HepG2 (cell line): ENCODE measurements around the gene TTLL13. TPM values are rescaled to one million over a fixed set of nuclear protein-coding genes. Genes with fewer than 3 reads are reported as not detected.

ENCODE experiments used
- ATAC-seq: fragments of 200-7000 bp; cut with Tn5 transposase; 3 replicates; pipeline ENCODE4 v1.9.1; 2020; ENCODE audit warnings: mild to moderate bottlenecking, moderate library complexity
- BruUV-seq: library from RNA; stranded (reverse); fragments of 400-500 nt; replicated peaks from 2 replicates; lab custom pipeline; 2021; lab: Mats Ljungman, UMichigan
- CTCF ChIA-PET: fragments of 300-600 bp; formaldehyde crosslinking; extraction: SDS; loops from one replicate; lab custom pipeline; 2021; ENCODE audit warnings: low total read pairs, inconsistent platforms, low intra/inter-chr PET ratio; lab: Yijun Ruan, JAX
- POLR2A ChIA-PET: fragments of 350-600 bp; sonication (Branson Sonifier 250); formaldehyde crosslinking; loops from one replicate; lab custom pipeline; 2020; ENCODE audit warnings: antibody characterized with exemption, inconsistent platforms; lab: Yijun Ruan, JAX
- DNase-seq: peaks from one replicate; pipeline ENCODE4 v3.0.0-alpha.2; 2015; ENCODE audit warnings: low spot score
- FAIRE-seq: peaks from 3 replicates; lab custom pipeline; 2011; peaks lifted over from hg19 to GRCh38; lab: Jason Lieb, UNC
- H2AFZ ChIP-seq: one replicate; pipeline ENCODE4 v1.6.1; 2011; ENCODE audit warnings: low read length, inconsistent platforms
- H3K27ac ChIP-seq: fragments of 300-600 bp; 3 replicates; pipeline ENCODE4 v1.8.0; 2011; ENCODE audit warnings: mixed run types, mild to moderate bottlenecking, mixed read lengths, low read length, inconsistent platforms; ENCODE audit not compliant: insufficient read depth; ENCODE audit errors: extremely low read length
- H3K27me3 ChIP-seq, 2 experiments: fragments of 200-600 bp in 1 of 2; 2 replicates in 1 of 2; 3 replicates in 1 of 2; pipeline versions ENCODE4 v1.6.0 to v1.8.0; 2011; ENCODE audit warnings: low read length in 2 of 2, mild to moderate bottlenecking in 2 of 2, moderate library complexity in 2 of 2, inconsistent platforms in 1 of 2; ENCODE audit not compliant: insufficient read depth in 2 of 2, control insufficient read depth in 1 of 2
- H3K36me3 ChIP-seq, 2 experiments: fragments of 200-600 bp in 1 of 2; replicated peaks in 1 of 2; 2 replicates in 1 of 2; 3 replicates in 1 of 2; pipeline versions ENCODE4 v1.5.1 to v1.8.0; 2011; ENCODE audit warnings: low read length in 2 of 2, inconsistent platforms in 1 of 2; ENCODE audit not compliant: insufficient read depth in 2 of 2, control insufficient read depth in 1 of 2
- H3K4me1 ChIP-seq: 2 replicates; pipeline ENCODE4 v1.5.1; 2012; ENCODE audit warnings: low read length, inconsistent platforms; ENCODE audit not compliant: insufficient read depth
- H3K4me2 ChIP-seq: 2 replicates; pipeline ENCODE4 v1.6.0; 2011; ENCODE audit warnings: low read depth, low read length, inconsistent platforms
- H3K4me3 ChIP-seq, 3 experiments: fragments of 200-600 bp in 1 of 3; sonication (generic), shearing (Covaris generic) in 1 of 3; replicated peaks in 1 of 3; 2 replicates each; pipeline ENCODE4 v1.5.1; 2011 to 2016; ENCODE audit warnings: low read length in 3 of 3, inconsistent platforms in 2 of 3, low read depth in 2 of 3, mild to moderate bottlenecking in 2 of 3, control low read depth in 1 of 3, mixed read lengths in 1 of 3; ENCODE audit not compliant: insufficient read depth in 1 of 3
- H3K79me2 ChIP-seq: one replicate; pipeline ENCODE4 v1.6.1; 2011; ENCODE audit warnings: low read length, inconsistent platforms; ENCODE audit not compliant: insufficient read depth
- H3K9ac ChIP-seq: 2 replicates; pipeline ENCODE4 v1.6.0; 2011; ENCODE audit warnings: mild to moderate bottlenecking, low read depth, low read length, inconsistent platforms; ENCODE audit not compliant: insufficient read depth
- H3K9me3 ChIP-seq: 2 replicates; pipeline ENCODE4 v1.5.1; 2012; ENCODE audit warnings: mild to moderate bottlenecking, low read length
- H4K20me1 ChIP-seq: 2 replicates; pipeline ENCODE4 v1.6.0; 2011; ENCODE audit warnings: inconsistent platforms, mild to moderate bottlenecking, low read length, moderate library complexity; ENCODE audit not compliant: insufficient read depth
- IRX3 ChIP-seq: sonication (generic); formaldehyde crosslinking; IDR thresholded peaks from 2 replicates; pipeline ENCODE4 v1.8.1; 2023; ENCODE audit warnings: mild to moderate bottlenecking, low read depth, missing genetic modification reagents, borderline replicate concordance
- KAT7 ChIP-seq: IDR thresholded peaks from 2 replicates; pipeline ENCODE4 v1.6.1; 2018; ENCODE audit warnings: borderline replicate concordance, missing compliant biosample characterization
- LCORL ChIP-seq, 2 experiments: fragments of 450-650 bp in 1 of 2; sonication (generic) in 1 of 2; formaldehyde crosslinking in 1 of 2; IDR thresholded peaks; 2 replicates each; pipeline versions ENCODE4 v1.5.0 to v1.6.1; 2017 to 2020; ENCODE audit warnings: antibody characterized with exemption in 1 of 2, missing genetic modification reagents in 1 of 2
- PHF20 ChIP-seq: sonication (generic); formaldehyde crosslinking; IDR thresholded peaks from 2 replicates; pipeline ENCODE4 v1.5.0; 2020; ENCODE audit warnings: mild to moderate bottlenecking, missing genetic modification reagents
- RORA ChIP-seq: sonication (generic); formaldehyde crosslinking; IDR thresholded peaks from 2 replicates; pipeline ENCODE4 v1.5.0; 2020; ENCODE audit warnings: mild to moderate bottlenecking, missing genetic modification reagents, moderate library complexity
- SRF ChIP-seq: IDR thresholded peaks from 2 replicates; pipeline ENCODE4 v1.6.1; 2011; ENCODE audit warnings: mild to moderate bottlenecking, low read depth, low read length, moderate library complexity
- ZNF24 ChIP-seq: fragments of 450-650 bp; IDR thresholded peaks from 2 replicates; pipeline ENCODE4 v1.6.1; 2017; ENCODE audit warnings: antibody characterized with exemption, mild to moderate bottlenecking
- WGBS: methylation state at CpG from one replicate; pipeline ENCODE4 v1.1.6; 2017; ENCODE audit warnings: low lambda C conversion rate; 5-methylcytosine and 5-hydroxymethylcytosine counted together
- in situ Hi-C: cut with HindIII; loops from 2 replicates; pipeline ENCODE4 v1.10.0; 2017; ENCODE audit warnings: low pct_unique_long_range_greater_than_20kb; ENCODE audit not compliant: extremely low pct_ligation_motif_present
- intact Hi-C: fragments of 100-400 bp; cut with micrococcal nuclease; formaldehyde crosslinking; loops from one replicate; pipeline ENCODE4 v1.10.0; 2022; ENCODE audit not compliant: unreplicated experiment
- polyA plus RNA-seq, 8 experiments: library from polyadenylated mRNA; depleted of rRNA in 3 of 8; stranded (reverse) in 7 of 8; unstranded in 1 of 8; fragments of >200 nt; fragmentation: Illumina TruSeq in 4 of 8; extraction: Trizol in 4 of 8; gene quantifications; 2 replicates each; pipeline versions ENCODE4 v1.2.1 to v1.2.3, GENCODE V29; 2011 to 2016; ENCODE audit warnings: low read depth in 4 of 8, missing spikeins in 1 of 8, mixed read lengths in 1 of 8; ENCODE audit not compliant: insufficient read depth in 1 of 8
- total RNA-seq, 5 experiments: library from RNA; depleted of rRNA; stranded (reverse); fragments of >200 nt; fragmentation: Illumina TruSeq; extraction: Trizol; gene quantifications; 2 replicates each; pipeline ENCODE4 v1.2.3, GENCODE V29; 2016; ENCODE audit warnings: low read depth in 1 of 5
- TF ChIP-seq, protein P1 (sequence below), 2 experiments: sonication (generic) in 1 of 2; formaldehyde crosslinking in 1 of 2; IDR thresholded peaks; 2 replicates each; pipeline versions ENCODE4 v1.5.1 to v1.6.1; 2011 to 2020; ENCODE audit warnings: borderline replicate concordance in 1 of 2, low read depth in 1 of 2, low read length in 1 of 2, mild to moderate bottlenecking in 1 of 2, missing genetic modification reagents in 1 of 2, moderate library complexity in 1 of 2
- TF ChIP-seq, protein P2 (sequence below): IDR thresholded peaks from 2 replicates; pipeline ENCODE4 v1.6.1; 2016; ENCODE audit warnings: missing compliant biosample characterization, missing genetic modification reagents, borderline replicate concordance

TTLL13 gene
- total and polyA plus RNA-seq, 2 of the 13 experiments (the other 11 are each of a cell fraction or from before 2014, with no cell fraction given) = 0.07 to 0.29 TPM

DNA sequence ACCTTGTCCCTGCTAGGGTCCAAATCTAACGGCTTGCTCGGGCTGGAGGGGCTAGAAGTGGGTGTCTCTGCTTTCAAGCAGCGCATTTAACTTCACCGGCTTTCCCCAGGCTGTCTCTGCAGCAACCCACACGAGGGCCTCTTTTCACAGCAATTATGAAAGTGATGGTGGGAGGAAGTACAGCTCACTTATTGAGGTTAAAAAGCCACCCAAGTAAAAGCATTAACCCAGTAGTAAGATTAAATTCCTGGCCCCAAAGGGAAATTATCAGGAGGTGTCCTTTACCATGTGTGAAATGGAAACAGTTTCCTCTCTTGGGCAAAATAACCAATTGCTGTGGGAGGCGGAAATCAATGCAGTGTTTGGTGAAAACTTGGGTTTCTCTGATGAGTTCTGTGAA is 57.2 kb downstream of the TTLL13 start:
- Histone ChIP-seq H3K36me3 (no peaks in the 10 kb centered on the region), H3K79me2 (no peaks in the 10 kb centered on the region), H3K4me2 (no peak overlapping the region), H2AFZ (no peak overlapping the region), H3K9me3 (no peaks in the 10 kb centered on the region), H3K4me3 (no peak overlapping the region), H3K4me1 (peaks cover 21% of the 10 kb centered on the region), H3K27ac (no peak overlapping the region), H3K27me3 (peaks cover 0 to 4% of the 10 kb centered on the region in 2 experiments; a peak in 2 of 5 replicates), H3K9ac (no peak overlapping the region), H4K20me1 (no peaks in the 10 kb centered on the region)
- FAIRE-seq = no peak
- no peak for ATAC-seq
- TF ChIP-seq, protein P1, sequence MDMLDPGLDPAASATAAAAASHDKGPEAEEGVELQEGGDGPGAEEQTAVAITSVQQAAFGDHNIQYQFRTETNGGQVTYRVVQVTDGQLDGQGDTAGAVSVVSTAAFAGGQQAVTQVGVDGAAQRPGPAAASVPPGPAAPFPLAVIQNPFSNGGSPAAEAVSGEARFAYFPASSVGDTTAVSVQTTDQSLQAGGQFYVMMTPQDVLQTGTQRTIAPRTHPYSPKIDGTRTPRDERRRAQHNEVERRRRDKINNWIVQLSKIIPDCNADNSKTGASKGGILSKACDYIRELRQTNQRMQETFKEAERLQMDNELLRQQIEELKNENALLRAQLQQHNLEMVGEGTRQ (IDR thresholded peaks at IDR 0.05; ENCODE audit: low read depth, low read length) = no peak
- TF ChIP-seq, protein P1 (CRISPR knock-in tag; IDR thresholded peaks at IDR 0.05; ENCODE audit: borderline replicate concordance) = no peak
- TF ChIP-seq PHF20 (no peak), RORA (CRISPR knock-in tag) (no peak), KAT7 (no peak), IRX3 (CRISPR knock-in tag) (no peak), LCORL (IDR thresholded peaks at IDR 0.05) (no peak), LCORL (CRISPR knock-in tag; IDR thresholded peaks at IDR 0.05) (no peak), SRF (no peak), ZNF24 (no peak)
- TF ChIP-seq, protein P2, sequence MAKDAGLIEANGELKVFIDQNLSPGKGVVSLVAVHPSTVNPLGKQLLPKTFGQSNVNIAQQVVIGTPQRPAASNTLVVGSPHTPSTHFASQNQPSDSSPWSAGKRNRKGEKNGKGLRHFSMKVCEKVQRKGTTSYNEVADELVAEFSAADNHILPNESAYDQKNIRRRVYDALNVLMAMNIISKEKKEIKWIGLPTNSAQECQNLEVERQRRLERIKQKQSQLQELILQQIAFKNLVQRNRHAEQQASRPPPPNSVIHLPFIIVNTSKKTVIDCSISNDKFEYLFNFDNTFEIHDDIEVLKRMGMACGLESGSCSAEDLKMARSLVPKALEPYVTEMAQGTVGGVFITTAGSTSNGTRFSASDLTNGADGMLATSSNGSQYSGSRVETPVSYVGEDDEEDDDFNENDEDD (CRISPR knock-in tag) = no peak
- intact Hi-C loops = no loop called here
- ChIA-PET POLR2A (no interaction called here), CTCF (no interaction called here)
- in situ Hi-C loops = loop anchor here (10.0 kb wide), 1 partner anchor 298 kb away; no protein-coding TSS in a partner anchor
- no TSS peak for BruUV-seq
- no peak for DNase-seq
- 33% methylated on average over 6 of the region's 6 CpGs for WGBS
